Suprapubic skin (tissue), 4 donors: Measurements from ENCODE around the gene ALMS1. TPM values are rescaled to one million over a fixed set of nuclear protein-coding genes. Genes with fewer than 3 reads are reported as not detected.
A peak's percentile ranks its signal among the peaks of the same experiment; 100 is the strongest.

Experiments used
- DNase-seq, 2 donors: peaks; one replicate each; pipeline ENCODE4 v3.0.0-alpha.2; 2019; ENCODE audit warnings: low spot score in 2 of 2
- H3K27ac ChIP-seq: fragments of 200-600 bp; sonication (generic); one replicate; pipeline ENCODE4 v1.5.1; 2019
- H3K27me3 ChIP-seq: fragments of 200-600 bp; sonication (generic); one replicate; pipeline ENCODE4 v1.5.1; 2019
- H3K36me3 ChIP-seq: fragments of 200-600 bp; sonication (generic); one replicate; pipeline ENCODE4 v1.5.1; 2019
- H3K4me1 ChIP-seq: fragments of 200-600 bp; sonication (generic); one replicate; pipeline ENCODE4 v1.5.1; 2019
- H3K4me3 ChIP-seq: fragments of 200-600 bp; sonication (generic); one replicate; pipeline ENCODE4 v1.5.1; 2019; ENCODE audit warnings: mild to moderate bottlenecking
- H3K9me3 ChIP-seq: fragments of 200-600 bp; sonication (generic); one replicate; pipeline ENCODE4 v1.5.1; 2019
- CTCF ChIP-seq, 2 donors: fragments of 200-600 bp in 1 of 2; fragments of 450-650 bp in 1 of 2; sonication (generic) in 1 of 2; IDR thresholded peaks; one replicate each; pipeline ENCODE4 v1.5.1; 2016 to 2019; ENCODE audit warnings: antibody characterized with exemption in 2 of 2, mild to moderate bottlenecking in 1 of 2, moderate library complexity in 1 of 2
- EP300 ChIP-seq: sonication (generic); formaldehyde crosslinking; IDR thresholded peaks from one replicate; pipeline ENCODE4 v1.6.1; 2017; ENCODE audit warnings: antibody characterized with exemption
- POLR2A ChIP-seq, 2 donors: fragments of 450-650 bp; IDR thresholded peaks; one replicate each; pipeline ENCODE4 v1.6.1; 2017; ENCODE audit warnings: antibody characterized with exemption in 2 of 2, mild to moderate bottlenecking in 2 of 2, moderate library complexity in 2 of 2
- POLR2AphosphoS5 ChIP-seq, 3 donors: sonication (generic); formaldehyde crosslinking; IDR thresholded peaks; one replicate each; pipeline ENCODE4 v1.6.1; 2017; ENCODE audit warnings: antibody characterized with exemption in 3 of 3
- WGBS: methylation state at CpG from one replicate; pipeline ENCODE4 v1.1.5; 2018; 5-methylcytosine and 5-hydroxymethylcytosine counted together
- total RNA-seq, 4 donors: library from RNA; depleted of rRNA; stranded (reverse); fragments of >200 nt; gene quantifications; one replicate each; pipeline ENCODE4 v1.1.0, GENCODE V29; 2016

ALMS1 gene
- total RNA-seq, 4 donors from 2014 or later = 12.3 to 24.0 (median 18.5) TPM

DNA sequence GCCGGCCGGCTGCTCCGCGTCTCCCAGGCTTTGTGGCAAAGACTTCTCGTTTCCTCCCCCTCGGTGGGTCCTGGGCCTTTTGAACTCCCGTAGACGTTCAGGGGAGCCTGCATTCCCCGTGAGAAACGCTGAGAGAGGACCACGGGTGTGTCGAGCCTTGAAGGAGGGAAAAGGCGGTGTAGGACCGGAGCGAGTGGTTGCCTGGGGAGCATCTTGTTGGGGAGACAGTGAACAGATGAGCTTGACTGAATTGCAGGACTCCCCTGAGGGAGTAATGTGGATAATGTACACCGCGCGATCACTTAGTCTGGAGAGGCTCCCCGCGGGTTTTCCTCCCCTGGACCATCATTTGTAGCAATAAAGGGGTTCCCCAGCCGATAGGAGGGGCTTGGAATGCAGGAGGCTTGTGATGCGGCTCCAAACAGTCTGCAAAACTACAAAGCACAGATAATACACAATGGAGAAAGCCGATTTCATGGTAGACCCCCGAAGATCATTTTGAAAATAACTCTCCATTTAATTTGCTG, 769 bp downstream of the ALMS1 start:
- DNase-seq = no peak
- peaks cover 18% of the 10 kb centered on the region for H3K4me1 ChIP-seq
- peak overlapping the region; percentile 84 for H3K4me3 ChIP-seq
- no peaks in the 10 kb centered on the region for H3K9me3 ChIP-seq
- TF ChIP-seq POLR2A (IDR thresholded peaks at IDR 0.05) (no peak), EP300 (no peak), POLR2AphosphoS5 (IDR thresholded peaks at IDR 0.05) (no peak), CTCF (IDR thresholded peaks at IDR 0.05) (no peak)
- H3K36me3 ChIP-seq = no peaks in the 10 kb centered on the region
- no peaks in the 10 kb centered on the region for H3K27me3 ChIP-seq
- H3K27ac ChIP-seq = peak overlapping the region; percentile 85
- 2% methylated on average over 20 of the region's 24 CpGs for WGBS

DNA sequence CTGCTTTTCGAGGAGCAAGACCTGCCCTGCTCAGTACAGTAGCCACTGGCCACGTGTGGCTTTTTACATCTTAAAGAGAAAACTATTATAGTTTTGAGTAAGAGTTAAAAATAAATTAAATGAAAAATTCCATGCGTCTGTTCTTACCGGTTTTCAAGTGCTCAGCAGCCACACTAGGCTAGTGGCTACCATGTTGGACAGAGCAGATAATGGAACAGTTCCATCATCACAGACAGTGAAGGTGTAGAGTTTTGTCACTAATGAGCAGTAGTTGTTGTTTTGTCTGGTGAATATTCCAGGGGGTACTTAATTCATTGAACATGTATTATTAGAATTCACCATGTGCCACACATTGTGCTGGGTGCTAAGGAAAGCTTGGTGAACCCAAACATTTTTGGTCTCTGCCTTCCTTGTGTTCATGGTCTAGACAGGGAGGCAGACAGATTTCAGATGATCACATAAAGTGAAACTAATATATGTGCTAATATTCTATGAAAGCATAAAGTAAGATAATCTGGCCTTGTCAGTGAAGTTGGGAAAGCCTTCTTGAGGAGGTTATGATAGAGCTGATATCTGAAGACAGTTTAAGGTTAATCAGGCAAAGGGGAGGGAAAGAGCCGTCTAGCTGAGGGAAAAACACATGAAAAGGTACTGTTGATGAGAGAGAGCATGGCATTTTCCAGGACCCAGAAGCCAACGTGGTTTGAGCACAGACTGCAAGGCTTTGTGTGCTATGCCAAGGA, 1.4 kb downstream of the ALMS1 start:
- 18% methylated on average over 6 of the region's 6 CpGs for WGBS
- TF ChIP-seq CTCF (IDR thresholded peaks at IDR 0.05) = no peak
- TF ChIP-seq POLR2A (IDR thresholded peaks at IDR 0.05) = no peak
- TF ChIP-seq POLR2AphosphoS5 (IDR thresholded peaks at IDR 0.05) = no peak
- TF ChIP-seq EP300 = no peak
- no peak overlapping the region for H3K27ac ChIP-seq
- DNase-seq = no peak
- peak overlapping the region; percentile 84 for H3K4me3 ChIP-seq
- H3K4me1 ChIP-seq = peaks cover 18% of the 10 kb centered on the region
- H3K27me3 ChIP-seq = no peaks in the 10 kb centered on the region
- H3K36me3 ChIP-seq = no peaks in the 10 kb centered on the region
- H3K9me3 ChIP-seq = no peaks in the 10 kb centered on the region

GRCh38 chr2:73402386-73403103, 16.9 kb downstream of the ALMS1 start:
- no peak for TF ChIP-seq POLR2AphosphoS5 (IDR thresholded peaks at IDR 0.05)
- no peak for TF ChIP-seq CTCF (IDR thresholded peaks at IDR 0.05)
- no peak for TF ChIP-seq EP300
- no peak for TF ChIP-seq POLR2A (IDR thresholded peaks at IDR 0.05)
- no peak overlapping the region for H3K27ac ChIP-seq
- H3K4me1 ChIP-seq = no peaks in the 10 kb centered on the region
- DNase-seq = no peak
- no peak overlapping the region for H3K4me3 ChIP-seq
- peaks cover 14% of the 10 kb centered on the region for H3K9me3 ChIP-seq
- 93% methylated on average over 9 of the region's 9 CpGs for WGBS
- peaks cover 3% of the 10 kb centered on the region for H3K36me3 ChIP-seq
- H3K27me3 ChIP-seq = no peaks in the 10 kb centered on the region

DNA sequence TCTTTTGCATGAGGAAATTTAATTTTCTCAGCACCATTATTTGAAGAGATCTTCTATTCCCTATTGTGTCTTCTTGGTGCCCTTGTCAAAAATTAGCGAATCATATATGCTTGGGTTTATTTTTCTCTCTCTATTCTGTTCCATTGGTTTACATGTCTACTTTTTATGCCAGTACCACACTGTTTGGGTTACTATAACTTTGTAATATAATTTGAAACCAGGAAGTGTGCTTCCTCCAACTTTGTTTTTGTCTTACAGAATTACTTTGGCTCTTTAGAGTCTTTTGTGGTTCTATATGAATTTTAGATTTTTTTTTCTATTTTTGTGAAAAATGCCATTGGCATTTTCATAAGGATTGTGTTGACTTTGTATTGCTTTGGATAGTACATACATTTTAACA, 17.6 kb downstream of the ALMS1 start:
- no peak for TF ChIP-seq CTCF (IDR thresholded peaks at IDR 0.05)
- TF ChIP-seq POLR2A (IDR thresholded peaks at IDR 0.05) = no peak
- no peak for TF ChIP-seq EP300
- no peak for TF ChIP-seq POLR2AphosphoS5 (IDR thresholded peaks at IDR 0.05)
- 96% methylated on average over 1 of the region's 1 CpG for WGBS
- Histone ChIP-seq H3K4me1 (no peaks in the 10 kb centered on the region), H3K36me3 (peaks cover 3% of the 10 kb centered on the region), H3K9me3 (peaks cover 14% of the 10 kb centered on the region), H3K27ac (no peak overlapping the region), H3K4me3 (no peak overlapping the region), H3K27me3 (no peaks in the 10 kb centered on the region)
- DNase-seq = no peak

GRCh38 chr2:73404409-73404808, 18.8 kb downstream of the ALMS1 start:
- Histone ChIP-seq H3K4me3 (no peak overlapping the region), H3K9me3 (peaks cover 8% of the 10 kb centered on the region), H3K36me3 (peaks cover 3% of the 10 kb centered on the region), H3K4me1 (no peaks in the 10 kb centered on the region), H3K27me3 (no peaks in the 10 kb centered on the region), H3K27ac (no peak overlapping the region)
- 98% methylated on average over 5 of the region's 5 CpGs for WGBS
- TF ChIP-seq POLR2A (IDR thresholded peaks at IDR 0.05) (no peak), POLR2AphosphoS5 (IDR thresholded peaks at IDR 0.05) (no peak), EP300 (no peak), CTCF (IDR thresholded peaks at IDR 0.05) (no peak)
- no peak for DNase-seq
